ENCODE measurements around the gene MRPL30. TPM values are rescaled to one million over a fixed set of nuclear protein-coding genes. Genes with fewer than 3 reads are reported as not detected.

The MRPL30 gene
- 18.4 TPM for polyA plus RNA-seq (2012; ENCODE audit: insufficient read length, low read depth)

DNA sequence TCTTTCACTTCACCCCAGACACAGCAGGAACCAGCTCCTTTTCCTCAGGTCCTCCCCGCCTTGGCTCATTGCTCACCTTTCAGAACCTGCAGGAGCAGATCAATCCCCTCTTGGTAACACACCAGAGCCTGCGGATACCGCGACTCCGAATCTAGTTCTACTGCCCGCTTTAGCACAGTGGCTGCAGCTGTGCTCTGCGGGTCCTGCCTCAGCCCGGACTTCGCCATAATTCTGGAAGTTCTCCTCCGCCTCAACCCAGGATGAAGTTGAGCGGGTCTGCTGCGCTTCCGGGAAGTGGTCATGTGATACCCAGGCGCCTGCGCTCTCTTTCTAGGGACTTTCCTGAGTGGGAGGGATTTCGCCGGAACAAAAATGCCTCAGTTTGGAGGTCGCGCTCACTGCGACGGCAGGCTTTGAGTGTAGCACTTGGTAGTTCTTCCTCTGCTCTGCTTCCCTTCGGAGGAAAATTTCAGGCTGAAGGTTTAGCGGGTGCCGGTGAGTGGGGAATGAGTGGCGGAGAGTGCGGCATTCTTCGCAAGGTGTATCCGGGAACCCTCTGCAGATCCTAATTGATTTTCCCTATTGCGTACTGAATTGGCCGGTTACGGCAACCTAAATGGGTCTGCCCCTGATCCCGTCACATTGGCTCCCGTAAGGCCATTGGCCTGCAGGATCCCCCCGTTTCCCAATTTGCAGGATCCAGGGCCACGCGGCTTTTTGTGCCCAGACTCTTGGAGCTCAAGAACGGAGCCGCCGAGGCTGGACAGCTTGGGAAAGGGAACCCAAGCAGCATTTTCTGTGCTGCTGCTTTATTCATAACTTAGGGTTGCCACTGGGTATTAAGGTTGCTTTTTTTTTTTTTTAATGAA lies at the start of gene MRPL30, which contains the start of gene MITD1:
Gene MRPL30, plus strand, starts transcription at position 430 of the 869 bp plus-strand sequence. CDS start 5,020 bp downstream, outside the sequence.
Gene MITD1, minus strand, starts transcription at position 304 of the 869 bp plus-strand sequence. Its CDS starts 77 bp downstream, at position 227.
- peak; percentile 94 for TF ChIP-seq POLR2AphosphoS5 (IDR thresholded peaks at IDR 0.05; ENCODE audit: low read depth, low read length)
- peak; percentile 98 for TF ChIP-seq TAF1 (IDR thresholded peaks at IDR 0.05; ENCODE audit: borderline replicate concordance, insufficient read depth, low read length)
- TF ChIP-seq, protein P1, sequence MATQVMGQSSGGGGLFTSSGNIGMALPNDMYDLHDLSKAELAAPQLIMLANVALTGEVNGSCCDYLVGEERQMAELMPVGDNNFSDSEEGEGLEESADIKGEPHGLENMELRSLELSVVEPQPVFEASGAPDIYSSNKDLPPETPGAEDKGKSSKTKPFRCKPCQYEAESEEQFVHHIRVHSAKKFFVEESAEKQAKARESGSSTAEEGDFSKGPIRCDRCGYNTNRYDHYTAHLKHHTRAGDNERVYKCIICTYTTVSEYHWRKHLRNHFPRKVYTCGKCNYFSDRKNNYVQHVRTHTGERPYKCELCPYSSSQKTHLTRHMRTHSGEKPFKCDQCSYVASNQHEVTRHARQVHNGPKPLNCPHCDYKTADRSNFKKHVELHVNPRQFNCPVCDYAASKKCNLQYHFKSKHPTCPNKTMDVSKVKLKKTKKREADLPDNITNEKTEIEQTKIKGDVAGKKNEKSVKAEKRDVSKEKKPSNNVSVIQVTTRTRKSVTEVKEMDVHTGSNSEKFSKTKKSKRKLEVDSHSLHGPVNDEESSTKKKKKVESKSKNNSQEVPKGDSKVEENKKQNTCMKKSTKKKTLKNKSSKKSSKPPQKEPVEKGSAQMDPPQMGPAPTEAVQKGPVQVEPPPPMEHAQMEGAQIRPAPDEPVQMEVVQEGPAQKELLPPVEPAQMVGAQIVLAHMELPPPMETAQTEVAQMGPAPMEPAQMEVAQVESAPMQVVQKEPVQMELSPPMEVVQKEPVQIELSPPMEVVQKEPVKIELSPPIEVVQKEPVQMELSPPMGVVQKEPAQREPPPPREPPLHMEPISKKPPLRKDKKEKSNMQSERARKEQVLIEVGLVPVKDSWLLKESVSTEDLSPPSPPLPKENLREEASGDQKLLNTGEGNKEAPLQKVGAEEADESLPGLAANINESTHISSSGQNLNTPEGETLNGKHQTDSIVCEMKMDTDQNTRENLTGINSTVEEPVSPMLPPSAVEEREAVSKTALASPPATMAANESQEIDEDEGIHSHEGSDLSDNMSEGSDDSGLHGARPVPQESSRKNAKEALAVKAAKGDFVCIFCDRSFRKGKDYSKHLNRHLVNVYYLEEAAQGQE (IDR thresholded peaks at IDR 0.05; ENCODE audit: insufficient read depth in 1 of 2, low read depth in 2 of 2, low read length in 2 of 2): no peak; a peak in 1 of 4 replicates
- TF ChIP-seq SIN3A (IDR thresholded peaks at IDR 0.05; ENCODE audit: borderline replicate concordance, insufficient read depth, low read length): no peak; the same call in 1 of the 2 replicates
- no peak for TF ChIP-seq FOXP2 (optimal IDR thresholded peaks at IDR 0.05; ENCODE audit: borderline replicate concordance, extremely low read depth, extremely low read length, insufficient read depth)

DNA sequence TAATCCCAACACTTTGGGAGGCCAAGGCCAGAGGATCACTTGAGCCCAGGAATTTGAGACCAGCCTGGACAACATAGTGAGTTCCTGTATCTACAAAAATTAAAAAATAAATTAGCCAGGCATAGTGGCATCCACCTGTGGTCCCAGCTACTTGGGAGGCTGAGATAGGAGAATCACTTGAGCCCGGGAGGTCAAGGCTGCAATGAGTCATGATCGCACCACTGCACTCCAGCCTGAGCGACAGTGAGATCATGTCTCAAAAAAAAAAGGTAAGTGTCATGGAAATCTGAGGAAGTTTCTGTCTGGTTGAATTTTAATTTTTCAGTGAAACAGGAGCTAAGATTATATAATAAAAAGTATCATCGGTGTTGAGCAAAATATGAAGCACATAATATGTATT lies 42.0 kb upstream of the MRPL30 start:
- TF ChIP-seq, protein P1 (IDR thresholded peaks at IDR 0.05; ENCODE audit: insufficient read depth in 1 of 2, low read depth in 2 of 2, low read length in 2 of 2): no peak
- TF ChIP-seq FOXP2 (optimal IDR thresholded peaks at IDR 0.05; ENCODE audit: borderline replicate concordance, extremely low read depth, extremely low read length, insufficient read depth) (no peak), SIN3A (IDR thresholded peaks at IDR 0.05; ENCODE audit: borderline replicate concordance, insufficient read depth, low read length) (no peak), POLR2AphosphoS5 (IDR thresholded peaks at IDR 0.05; ENCODE audit: low read depth, low read length) (no peak), TAF1 (IDR thresholded peaks at IDR 0.05; ENCODE audit: borderline replicate concordance, insufficient read depth, low read length) (no peak)

DNA sequence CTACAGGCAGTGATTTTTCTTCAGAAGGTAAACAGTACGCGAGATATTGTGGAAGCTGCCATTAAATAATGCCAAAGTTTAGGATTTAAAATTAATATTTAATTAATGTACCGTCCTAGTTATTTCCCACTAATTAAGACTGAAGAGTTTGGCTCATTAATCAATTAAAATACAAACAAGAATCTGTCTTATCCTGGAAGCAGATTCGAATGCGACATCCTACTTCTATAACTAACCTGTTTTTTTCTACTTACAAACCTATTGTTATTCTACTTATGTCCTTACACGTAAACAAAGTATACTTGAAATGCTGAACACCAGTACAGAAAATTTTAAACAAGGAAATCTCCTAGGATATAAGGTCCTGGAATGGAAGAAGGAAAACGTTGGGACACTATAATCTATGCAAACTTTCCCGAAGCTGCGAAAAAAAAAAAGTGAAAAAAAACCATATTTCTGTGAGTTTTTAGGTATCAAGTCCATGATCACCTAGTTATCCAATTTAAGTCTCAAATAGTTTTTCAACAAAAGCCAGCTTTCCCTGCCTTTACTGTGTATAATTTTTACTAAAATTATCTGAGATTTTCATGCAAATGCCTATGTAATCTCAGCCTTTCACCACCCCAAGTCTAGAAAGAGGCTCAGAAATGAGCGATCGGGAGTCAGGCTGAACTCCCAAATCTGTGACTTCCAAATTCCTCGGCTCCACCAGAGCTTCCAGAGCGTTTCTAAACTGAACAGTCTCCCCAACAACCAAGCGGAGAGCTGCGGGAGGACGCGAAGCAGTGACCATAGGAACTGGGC lies 40.7 kb upstream of the MRPL30 start:
- TF ChIP-seq POLR2AphosphoS5 (IDR thresholded peaks at IDR 0.05; ENCODE audit: low read depth, low read length) (no peak), SIN3A (IDR thresholded peaks at IDR 0.05; ENCODE audit: borderline replicate concordance, insufficient read depth, low read length) (no peak)
- TF ChIP-seq, protein P1 (IDR thresholded peaks at IDR 0.05; ENCODE audit: insufficient read depth in 1 of 2, low read depth in 2 of 2, low read length in 2 of 2): no peak

DNA sequence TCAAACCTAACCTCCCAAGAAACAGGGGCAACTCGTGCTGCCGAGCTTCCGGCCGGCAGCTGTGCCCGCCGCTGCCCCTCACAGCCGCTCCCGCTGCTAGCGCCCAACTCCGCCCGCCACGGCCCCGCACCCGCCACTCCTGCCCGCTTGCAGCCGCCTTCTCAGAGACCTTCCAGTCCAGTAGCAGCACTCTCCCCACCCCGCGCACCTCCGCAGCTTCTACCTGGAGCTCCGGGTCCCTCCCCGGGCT lies 40.2 kb upstream of the MRPL30 start:
- no peak for TF ChIP-seq POLR2AphosphoS5 (IDR thresholded peaks at IDR 0.05; ENCODE audit: low read depth, low read length)
- no peak for TF ChIP-seq SIN3A (IDR thresholded peaks at IDR 0.05; ENCODE audit: borderline replicate concordance, insufficient read depth, low read length)
- no peak for TF ChIP-seq FOXP2 (optimal IDR thresholded peaks at IDR 0.05; ENCODE audit: borderline replicate concordance, extremely low read depth, extremely low read length, insufficient read depth)
- TF ChIP-seq, protein P1 (IDR thresholded peaks at IDR 0.05; ENCODE audit: insufficient read depth in 1 of 2, low read depth in 2 of 2, low read length in 2 of 2): no peak
- TF ChIP-seq TAF1 (IDR thresholded peaks at IDR 0.05; ENCODE audit: borderline replicate concordance, insufficient read depth, low read length): no peak

Measured in PFSK-1 (cell line).